AG08396 (cell line): ENCODE measurements around the gene TRMT11.

Experiments used
- DNase-seq: peaks from one replicate; pipeline ENCODE4 v3.0.0; 2012; ENCODE audit warnings: low spot score, mixed read lengths

TRMT11 gene

GRCh38 chr6:126076992-126077664, 90.8 kb downstream of the TRMT11 start:
- DNase-seq = no peak

- peak; percentile 29 for DNase-seq
These were observed 91.8 kb downstream of the TRMT11 start for GRCh38 chr6:126077810-126078776.

- no peak for DNase-seq
These were observed 97.5 kb downstream of the TRMT11 start for GRCh38 chr6:126083875-126084274.

- DNase-seq = no peak
These were observed 100.2 kb downstream of the TRMT11 start for GRCh38 chr6:126086560-126086959.
